AG04449 (cell line): ENCODE results near the gene OVOL3.

Experiments used
- CTCF ChIA-PET: fragments of 350-600 bp; formaldehyde crosslinking; extraction: SDS; loops from one replicate; lab custom pipeline; 2021; ENCODE audit warnings: antibody characterized with exemption; lab: Yijun Ruan, JAX
- POLR2A ChIA-PET: fragments of 400-600, 350-600 bp; formaldehyde crosslinking; extraction: SDS; loops from one replicate; lab custom pipeline; 2020; ENCODE audit warnings: antibody characterized with exemption, inconsistent platforms; lab: Yijun Ruan, JAX
- DNase-seq: peaks from one replicate; pipeline ENCODE4 v3.0.0-alpha.2; 2010; ENCODE audit warnings: low read depth, low spot score
- H3K4me3 ChIP-seq: 2 replicates; pipeline ENCODE4 v1.5.1; 2011; ENCODE audit warnings: low read depth, mild to moderate bottlenecking, control low read depth, low read length
- TF ChIP-seq, protein P1 (sequence below): IDR thresholded peaks from one replicate; pipeline ENCODE4 v1.5.1; 2011; ENCODE audit warnings: mild to moderate bottlenecking, moderate library complexity, low read length, control low read depth, inconsistent platforms; ENCODE audit not compliant: insufficient read depth; ENCODE audit errors: missing control alignments

The OVOL3 gene

DNA sequence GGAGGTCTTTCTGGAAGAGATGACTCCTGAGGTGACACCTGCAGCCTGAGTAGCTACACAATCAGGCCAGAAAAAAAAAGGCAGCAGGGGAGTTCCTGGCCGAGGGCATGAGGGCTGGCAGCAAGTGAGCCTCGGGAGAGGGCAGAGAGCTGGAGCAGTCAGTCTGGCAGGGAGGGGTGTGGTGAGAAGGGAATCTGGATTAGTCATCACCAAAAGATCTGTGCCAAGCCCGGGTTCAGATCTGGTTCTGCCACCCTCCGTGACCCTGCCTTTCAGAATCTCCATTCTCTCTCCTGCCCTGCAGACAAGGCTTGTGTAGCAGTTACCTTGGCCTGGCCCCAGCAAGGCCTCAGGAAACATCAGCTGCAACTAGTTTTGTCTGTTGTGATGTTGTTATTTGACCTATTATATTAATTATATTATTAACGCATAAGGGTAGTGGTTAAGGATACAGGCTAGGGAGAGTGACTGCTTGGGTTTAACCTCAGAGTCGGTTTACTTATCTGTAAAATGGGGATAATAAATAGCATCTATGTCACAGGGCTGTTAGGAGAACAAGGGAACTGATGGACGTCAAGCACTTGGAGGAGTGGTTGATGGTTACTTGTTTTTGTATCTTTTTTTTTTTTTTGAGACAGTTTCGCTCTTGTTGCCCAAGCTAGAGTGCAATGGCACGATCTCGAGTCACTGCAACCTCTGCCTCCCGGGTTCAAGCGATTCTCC is 26.2 kb downstream of the OVOL3 start:
- CTCF ChIA-PET: interaction anchor here (0.6 to 4.2 kb wide), 4 partner anchors 9 to 33 kb away, joined by 3 to 26 read pairs (median 3); no protein-coding TSS in a partner anchor
- POLR2A ChIA-PET: interaction anchor here (0.6 to 1.5 kb wide), 3 partner anchors 9 to 107 kb away, joined by 3 to 8 read pairs (median 3); partner anchors contain the start of genes POLR2I and TBCB
- DNase-seq: no peak
- TF ChIP-seq, protein P1, sequence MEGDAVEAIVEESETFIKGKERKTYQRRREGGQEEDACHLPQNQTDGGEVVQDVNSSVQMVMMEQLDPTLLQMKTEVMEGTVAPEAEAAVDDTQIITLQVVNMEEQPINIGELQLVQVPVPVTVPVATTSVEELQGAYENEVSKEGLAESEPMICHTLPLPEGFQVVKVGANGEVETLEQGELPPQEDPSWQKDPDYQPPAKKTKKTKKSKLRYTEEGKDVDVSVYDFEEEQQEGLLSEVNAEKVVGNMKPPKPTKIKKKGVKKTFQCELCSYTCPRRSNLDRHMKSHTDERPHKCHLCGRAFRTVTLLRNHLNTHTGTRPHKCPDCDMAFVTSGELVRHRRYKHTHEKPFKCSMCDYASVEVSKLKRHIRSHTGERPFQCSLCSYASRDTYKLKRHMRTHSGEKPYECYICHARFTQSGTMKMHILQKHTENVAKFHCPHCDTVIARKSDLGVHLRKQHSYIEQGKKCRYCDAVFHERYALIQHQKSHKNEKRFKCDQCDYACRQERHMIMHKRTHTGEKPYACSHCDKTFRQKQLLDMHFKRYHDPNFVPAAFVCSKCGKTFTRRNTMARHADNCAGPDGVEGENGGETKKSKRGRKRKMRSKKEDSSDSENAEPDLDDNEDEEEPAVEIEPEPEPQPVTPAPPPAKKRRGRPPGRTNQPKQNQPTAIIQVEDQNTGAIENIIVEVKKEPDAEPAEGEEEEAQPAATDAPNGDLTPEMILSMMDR: no peak
- H3K4me3 ChIP-seq: no peak overlapping the region

DNA sequence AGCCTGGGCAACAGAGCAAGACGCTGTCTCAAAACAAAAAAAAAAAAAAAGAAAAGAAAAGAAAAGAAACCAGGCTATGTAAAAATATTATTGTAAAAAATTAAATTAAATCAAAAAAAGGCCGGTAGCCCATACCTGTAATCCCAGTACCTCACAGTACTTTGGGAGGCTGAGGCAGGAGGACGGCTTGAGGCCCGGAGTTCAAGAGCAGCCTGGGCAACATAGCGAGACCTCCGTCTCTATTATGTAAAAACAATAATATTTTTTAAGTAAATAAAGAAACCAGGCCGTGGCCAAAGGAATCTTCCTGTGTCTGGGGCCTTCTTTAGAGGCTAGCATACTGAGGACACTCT is 28.2 kb downstream of the OVOL3 start:
- POLR2A ChIA-PET: interaction anchor here (0.6 to 2.0 kb wide), 6 partner anchors 10 to 26 kb away, joined by 3 to 19 read pairs (median 3); no protein-coding TSS in a partner anchor
- no peak for DNase-seq
- H3K4me3 ChIP-seq: peak overlapping the region; percentile 96
- CTCF ChIA-PET: interaction anchor here (1.2 to 4.2 kb wide), 2 partner anchors 11 to 31 kb away, joined by 4 to 26 read pairs; no protein-coding TSS in a partner anchor
- TF ChIP-seq, protein P1: no peak

DNA sequence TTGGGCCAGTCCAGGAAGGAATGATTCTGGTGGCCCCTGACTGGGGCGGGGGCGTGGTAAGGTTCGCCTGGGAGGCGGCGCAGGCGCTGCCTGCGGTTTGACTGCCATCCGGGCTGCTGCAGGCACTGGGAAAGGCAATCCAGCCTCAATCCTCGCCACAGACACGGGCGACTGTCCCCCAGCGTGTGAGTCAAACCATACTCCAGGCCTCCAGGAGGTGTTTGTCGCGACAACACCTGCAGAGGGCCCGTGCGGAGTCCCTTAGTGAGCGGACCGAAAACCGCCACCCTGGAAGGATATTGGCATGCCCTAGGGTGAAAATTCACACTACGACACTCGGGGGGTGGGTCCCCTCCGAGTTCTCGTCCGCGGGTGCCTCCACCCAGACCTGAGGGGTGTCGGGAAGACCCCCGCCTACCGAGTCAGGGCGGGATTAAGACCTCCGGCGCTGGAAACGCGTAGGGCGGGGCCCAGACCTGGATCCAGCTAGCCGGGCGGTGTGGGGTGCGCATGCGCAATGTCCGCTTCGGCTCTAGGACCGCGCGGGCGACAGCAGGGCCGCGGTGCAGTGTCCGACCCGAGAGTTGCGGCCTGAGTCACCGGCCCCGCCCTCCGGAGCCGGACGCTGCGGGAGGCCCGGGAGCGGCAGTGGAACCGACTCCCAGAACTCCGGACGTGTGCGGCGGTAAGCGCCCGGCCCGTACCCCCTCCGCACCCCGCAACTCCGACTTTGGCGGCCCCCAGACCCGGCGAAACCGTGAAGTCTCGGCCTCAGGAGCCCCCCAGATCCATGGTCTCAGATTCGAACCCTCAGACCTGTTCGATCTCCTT is 28.7 kb downstream of the OVOL3 start, which contains the start of gene CAPNS1:
Gene CAPNS1 (plus strand): TSS at position 594 of the 831 bp plus-strand sequence. CDS start 946 bp downstream, outside the sequence.
- DNase-seq: peak; percentile 52
- H3K4me3 ChIP-seq: peak within 1 kb of the TSS; percentile 96
- TF ChIP-seq, protein P1: no peak
- CTCF ChIA-PET: interaction anchor here (0.6 to 1.2 kb wide), 2 partner anchors 12 to 30 kb away, joined by 3 to 4 read pairs; no protein-coding TSS in a partner anchor
- POLR2A ChIA-PET: interaction anchor here (0.6 to 2.0 kb wide), 5 partner anchors 10 to 26 kb away, joined by 3 to 19 read pairs (median 3); no protein-coding TSS in a partner anchor

DNA sequence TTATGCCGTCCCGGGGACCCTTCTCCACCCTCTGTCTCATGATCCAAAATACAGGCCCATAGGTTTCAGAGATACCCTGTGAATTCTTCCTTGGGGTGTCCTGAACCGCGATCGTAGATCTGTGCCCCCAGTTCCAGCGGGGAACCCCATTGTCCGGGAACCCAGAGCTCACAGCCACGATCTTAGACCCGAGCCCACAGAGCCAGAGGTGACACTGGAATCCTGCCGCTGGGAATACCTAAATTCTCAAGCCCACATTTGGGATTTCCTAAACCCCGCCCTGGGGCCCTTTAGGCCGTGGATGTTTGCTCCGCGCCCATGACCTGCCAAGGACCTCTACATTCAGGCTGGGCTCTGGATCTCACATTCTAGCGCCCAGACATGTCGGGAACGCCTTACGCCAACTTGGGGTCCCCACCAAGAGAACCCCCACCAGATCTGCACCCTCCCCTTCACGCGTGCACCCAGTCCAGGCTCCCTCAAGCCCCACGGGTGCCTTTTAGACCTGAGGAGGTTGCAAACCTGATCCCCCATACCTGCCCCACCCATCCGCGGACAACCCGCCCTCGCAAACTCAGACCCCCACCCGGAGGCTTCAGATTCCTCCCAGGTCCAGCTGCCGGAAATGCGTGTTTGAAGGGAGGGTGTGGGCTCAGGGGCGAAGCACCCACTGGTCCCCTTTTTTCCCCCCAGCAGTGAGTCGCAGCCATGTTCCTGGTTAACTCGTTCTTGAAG is 29.5 kb downstream of the OVOL3 start:
- CTCF ChIA-PET: interaction anchor here (0.6 kb wide), 1 partner anchor 13 kb away, joined by 3 read pairs; no protein-coding TSS in a partner anchor
- POLR2A ChIA-PET: interaction anchor here (1.0 to 2.0 kb wide), 2 partner anchors 12 to 25 kb away, joined by 3 to 19 read pairs; no protein-coding TSS in a partner anchor
- TF ChIP-seq, protein P1: no peak
- DNase-seq: no peak
- H3K4me3 ChIP-seq: peak overlapping the region; percentile 96

DNA sequence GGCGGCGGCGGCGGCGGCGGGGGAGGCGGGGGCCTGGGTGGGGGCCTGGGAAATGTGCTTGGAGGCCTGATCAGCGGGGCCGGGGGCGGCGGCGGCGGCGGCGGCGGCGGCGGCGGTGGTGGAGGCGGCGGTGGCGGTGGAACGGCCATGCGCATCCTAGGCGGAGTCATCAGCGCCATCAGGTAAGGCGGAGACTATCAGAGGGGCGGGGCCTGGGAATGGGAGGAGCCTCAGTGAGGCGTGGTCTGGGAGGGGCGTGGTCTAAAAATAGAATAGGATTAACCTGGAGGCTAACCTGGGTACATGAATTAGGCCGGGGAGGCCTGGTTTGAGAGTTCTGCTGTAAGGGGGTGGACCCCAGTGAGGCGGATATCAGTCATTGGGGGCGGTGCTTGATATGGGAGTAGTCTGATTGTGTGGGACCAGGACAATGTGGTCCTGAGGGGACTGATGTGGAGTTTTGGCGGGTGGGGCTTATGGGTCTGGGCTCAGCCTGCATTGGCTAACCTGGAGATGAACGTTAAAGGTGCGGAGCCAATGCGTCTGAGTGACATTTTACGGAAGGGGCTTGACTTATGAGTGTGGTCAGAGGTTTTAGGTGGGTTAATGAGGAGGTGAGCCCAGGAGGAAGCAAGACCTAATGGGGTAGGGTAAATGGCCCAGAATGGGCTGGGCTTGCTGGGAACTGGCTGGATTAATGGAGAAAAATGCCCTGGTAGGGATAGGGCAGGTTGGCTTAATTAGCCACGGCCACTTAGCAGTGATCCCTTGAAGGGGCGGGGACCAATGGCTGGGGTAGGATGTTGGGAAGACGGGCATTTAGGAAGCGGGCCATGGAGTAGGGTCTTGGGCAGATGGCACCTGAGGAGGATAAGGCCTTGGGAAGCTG is 30.3 kb downstream of the OVOL3 start:
- TF ChIP-seq, protein P1: no peak
- ChIA-PET CTCF (no interaction called here), POLR2A (interaction anchor here (2.0 kb wide), 1 partner anchor 13 kb away, joined by 19 read pairs; no protein-coding TSS in a partner anchor)
- peak overlapping the region; percentile 96 for H3K4me3 ChIP-seq
- no peak for DNase-seq
